K562 (cell line): ENCODE data around the gene POC5. TPM values are rescaled to one million over a fixed set of nuclear protein-coding genes. Genes with fewer than 3 reads are reported as not detected.
A peak's percentile ranks its signal among the peaks of the same experiment; 100 is the strongest.

Experiments used
- BCLAF1 ChIP-seq, 2 experiments: fragments of 450-650 bp in 1 of 2; IDR thresholded peaks; 2 replicates each; pipeline ENCODE4 v1.6.1; 2011 to 2017; ENCODE audit warnings: low read depth in 2 of 2, antibody characterized with exemption in 1 of 2, borderline replicate concordance in 1 of 2, low read length in 1 of 2, mild to moderate bottlenecking in 1 of 2, mixed read lengths in 1 of 2; ENCODE audit not compliant: control insufficient read depth in 1 of 2
- C11orf30 ChIP-seq: fragments of 450-650 bp; IDR thresholded peaks from 2 replicates; pipeline ENCODE4 v1.6.1; 2016; ENCODE audit warnings: low read depth, mild to moderate bottlenecking
- FOXA1 ChIP-seq: fragments of 450-650 bp; IDR thresholded peaks from 2 replicates; pipeline ENCODE4 v1.6.1; 2016; ENCODE audit warnings: mild to moderate bottlenecking, borderline replicate concordance
- FOXM1 ChIP-seq, 2 experiments: fragments of 450-650 bp in 1 of 2; sonication (generic) in 1 of 2; formaldehyde crosslinking in 1 of 2; IDR thresholded peaks; 2 replicates each; pipeline versions ENCODE4 v1.6.1 to v1.9.0; 2017 to 2022; ENCODE audit warnings: low read depth in 2 of 2, mild to moderate bottlenecking in 2 of 2, missing genetic modification reagents in 1 of 2, moderate library complexity in 1 of 2
- KLF1 ChIP-seq: fragments of 450-650 bp; IDR thresholded peaks from 2 replicates; pipeline ENCODE4 v1.6.1; 2016; ENCODE audit warnings: missing genetic modification characterization, missing compliant biosample characterization
- MGA ChIP-seq: fragments of 450-650 bp; IDR thresholded peaks from 2 replicates; pipeline ENCODE4 v1.6.1; 2016; ENCODE audit warnings: mild to moderate bottlenecking, moderate library complexity
- SMAD3 ChIP-seq: fragments of 450-650 bp; formaldehyde crosslinking; conservative IDR thresholded peaks from 2 replicates; pipeline ENCODE4 v1.4.0; 2020; ENCODE audit warnings: mild to moderate bottlenecking
- SMARCC2 ChIP-seq: fragments of 450-650 bp; IDR thresholded peaks from 2 replicates; pipeline ENCODE4 v1.6.1; 2017; ENCODE audit warnings: antibody characterized with exemption, moderate library complexity, mild to moderate bottlenecking, low read depth
- TEAD4 ChIP-seq, 2 experiments: sonication (generic) in 1 of 2; formaldehyde crosslinking in 1 of 2; IDR thresholded peaks; 2 replicates each; pipeline versions ENCODE4 v1.6.1 to v1.8.0; 2012 to 2022; ENCODE audit warnings: borderline replicate concordance in 1 of 2, inconsistent platforms in 1 of 2, low read length in 1 of 2, mild to moderate bottlenecking in 1 of 2, missing genetic modification reagents in 1 of 2
- ZNF584 ChIP-seq: fragments of 200-800 bp; sonication (Bioruptor generic); IDR thresholded peaks from 2 replicates; pipeline ENCODE4 v1.6.1; 2016; ENCODE audit warnings: low read depth, mild to moderate bottlenecking, missing genetic modification characterization, missing compliant biosample characterization
- polyA plus RNA-seq, 8 experiments: library from polyadenylated mRNA; depleted of rRNA in 4 of 8; stranded (reverse) in 5 of 8; unstranded in 3 of 8; fragments of >200 nt; fragmentation: Nextera tagmentation in 2 of 8; fragmentation: Illumina TruSeq in 1 of 8; extraction: Ambion mirVana in 2 of 8; extraction: Trizol in 1 of 8; gene quantifications; 2 replicates each; pipeline versions ENCODE4 v1.2.1 to v1.2.3, GENCODE V29; 2011 to 2014; ENCODE audit warnings: inconsistent platforms in 1 of 8, missing spikeins in 1 of 8
- total RNA-seq, 7 experiments: library from RNA; depleted of rRNA in 6 of 7; stranded (reverse); fragments of >200 nt in 6 of 7; fragmentation: Illumina TruSeq in 2 of 7; extraction: Trizol in 2 of 7; gene quantifications; 2 replicates each; pipeline versions ENCODE4 v1.2.1 to v1.2.3, GENCODE V29; 2011 to 2021; ENCODE audit warnings: low replicate concordance in 1 of 7

POC5 gene
- total and polyA plus RNA-seq, 9 of the 15 experiments (the other 6 are each of a cell fraction or from before 2014, with no cell fraction given) = 14.5 to 38.2 (median 27.0) TPM

GRCh38 chr5:75717082-75717922 lies at the start of gene POC5 (continued):
- TF ChIP-seq FOXM1 (IDR thresholded peaks at IDR 0.05; ENCODE audit: low read depth) (peak; percentile 94), FOXM1 (CRISPR knock-in tag; IDR thresholded peaks at IDR 0.05; ENCODE audit: low read depth) (0 out of 2 replicates have a peak, but pooled peaks have one; percentile 46), MGA (peak; percentile 42; the same call in 1 of the 2 replicates), FOXA1 (no peak), KLF1 (tag) (no peak; the same call in 1 of the 2 replicates), SMAD3 (CRISPR knock-in tag) (no peak), SMARCC2 (no peak), C11orf30 (peak; percentile 97), BCLAF1 (IDR thresholded peaks at IDR 0.05; ENCODE audit: borderline replicate concordance in 1 of 2, control insufficient read depth in 1 of 2, low read depth in 2 of 2, low read length in 1 of 2) (no peak), TEAD4 (IDR thresholded peaks at IDR 0.05; ENCODE audit: low read length) (no peak), TEAD4 (CRISPR knock-in tag; IDR thresholded peaks at IDR 0.05; ENCODE audit: borderline replicate concordance) (no peak), ZNF584 (no peak)
